Sigmoid colon (tissue), 4 donors: ENCODE data around the gene MAP1S.
A peak's percentile ranks its signal among the peaks of the same experiment; 100 is the strongest.

Source experiments
- CTCF ChIP-seq, 4 experiments: fragments of 450-650 bp in 3 of 4; fragments of 200-600 bp in 1 of 4; IDR thresholded peaks; one replicate each; pipeline ENCODE4 v1.5.1; 2016 to 2019; ENCODE audit warnings: antibody characterized with exemption in 4 of 4, mild to moderate bottlenecking in 3 of 4, moderate library complexity in 2 of 4
- EP300 ChIP-seq, 4 donors: sonication (generic); formaldehyde crosslinking; IDR thresholded peaks; one replicate each; pipeline ENCODE4 v1.6.1; 2017; ENCODE audit warnings: antibody characterized with exemption in 4 of 4
- POLR2A ChIP-seq, 2 donors: fragments of 450-650 bp; IDR thresholded peaks; one replicate each; pipeline ENCODE4 v1.6.1; 2016; ENCODE audit warnings: antibody characterized with exemption in 2 of 2, mild to moderate bottlenecking in 2 of 2, moderate library complexity in 2 of 2
- POLR2AphosphoS5 ChIP-seq, 4 donors: sonication (generic); formaldehyde crosslinking; IDR thresholded peaks; one replicate each; pipeline ENCODE4 v1.6.1; 2017; ENCODE audit warnings: antibody characterized with exemption in 4 of 4

DNA sequence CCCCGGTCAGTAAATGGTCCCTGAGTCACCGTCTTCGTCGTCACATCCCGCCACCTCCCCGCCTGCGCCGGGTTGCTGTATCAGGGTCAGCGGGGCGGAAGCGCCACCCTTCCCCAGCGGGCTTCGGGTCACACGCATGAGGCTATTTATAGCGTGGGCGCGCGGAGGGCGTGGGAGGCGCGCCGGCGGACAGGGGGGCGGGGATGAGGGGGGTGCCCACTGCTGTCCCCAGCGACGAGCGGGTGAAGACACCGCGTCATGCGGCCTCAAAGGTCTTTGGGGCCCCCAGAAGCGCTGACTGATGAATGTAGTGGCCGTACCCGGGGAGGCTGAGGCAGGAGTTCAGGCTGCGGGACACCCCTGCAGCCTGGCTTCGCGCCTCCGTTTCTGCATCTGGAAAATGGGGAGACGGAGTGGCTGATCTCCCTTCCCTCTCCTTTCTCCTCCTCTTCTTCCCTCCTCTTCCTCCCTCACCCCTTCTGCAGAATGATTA, 39.0 kb upstream of the MAP1S start:
- TF ChIP-seq CTCF (IDR thresholded peaks at IDR 0.05) (no peak), POLR2A (IDR thresholded peaks at IDR 0.05) (no peak), POLR2AphosphoS5 (IDR thresholded peaks at IDR 0.05) (peak in 1 of 4 donors; percentile 69), EP300 (IDR thresholded peaks at IDR 0.05) (peak in 2 of 4 donors; percentile 16 to 27)
